Uterus (tissue), 4 donors: ENCODE data around the gene SHISAL1. TPM values are rescaled to one million over a fixed set of nuclear protein-coding genes. Genes with fewer than 3 reads are reported as not detected.

Source experiments
- DNase-seq, 2 donors: peaks; one replicate each; pipeline ENCODE4 v3.0.0-alpha.2; 2019 to 2020
- H3K27ac ChIP-seq, 2 donors: fragments of 200-600 bp; sonication (generic); 1 replicate in 1 of 2; 2 replicates in 1 of 2; pipeline ENCODE4 v1.5.1; 2016 to 2018
- H3K27me3 ChIP-seq, 2 donors: fragments of 200-600 bp; sonication (generic); one replicate each; pipeline ENCODE4 v1.5.1; 2018 to 2019; ENCODE audit warnings: control low read depth in 1 of 2
- H3K36me3 ChIP-seq, 2 donors: fragments of 200-600 bp; sonication (generic); one replicate each; pipeline ENCODE4 v1.5.1; 2019; ENCODE audit warnings: control low read depth in 1 of 2
- H3K4me1 ChIP-seq, 2 donors: fragments of 200-600 bp; sonication (generic); one replicate each; pipeline ENCODE4 v1.5.1; 2018 to 2019; ENCODE audit warnings: control low read depth in 1 of 2
- H3K4me3 ChIP-seq, 2 donors: fragments of 200-600 bp; sonication (generic); 1 replicate in 1 of 2; 2 replicates in 1 of 2; pipeline ENCODE4 v1.5.1; 2018 to 2019; ENCODE audit warnings: mild to moderate bottlenecking in 1 of 2
- H3K9me3 ChIP-seq, 2 donors: fragments of 200-600 bp; sonication (generic); one replicate each; pipeline ENCODE4 v1.5.1; 2019; ENCODE audit warnings: control low read depth in 1 of 2
- CTCF ChIP-seq, 4 experiments: fragments of 200-600 bp in 2 of 4; fragments of 450-650 bp in 2 of 4; sonication (generic) in 2 of 4; IDR thresholded peaks; one replicate each; pipeline ENCODE4 v1.5.1; 2016 to 2019; ENCODE audit warnings: antibody characterized with exemption in 4 of 4, mild to moderate bottlenecking in 2 of 4, moderate library complexity in 1 of 4
- POLR2A ChIP-seq, 2 donors: fragments of 450-650 bp; IDR thresholded peaks; one replicate each; pipeline ENCODE4 v1.6.1; 2016; ENCODE audit warnings: antibody characterized with exemption in 2 of 2, mild to moderate bottlenecking in 1 of 2, moderate library complexity in 1 of 2
- intact Hi-C: fragments of 100-400 bp; cut with DNase I; formaldehyde crosslinking; loops from one replicate; pipeline ENCODE4 v1.15.1; 2023; ENCODE audit warnings: low total_unique reads
- total RNA-seq, 4 donors: library from RNA; depleted of rRNA in 3 of 4; stranded (reverse); fragments of >200 nt in 3 of 4; gene quantifications; one replicate each; pipeline versions ENCODE4 v1.1.0 to v1.2.4, GENCODE V29; 2014 to 2023
- donor health status: DM: yes; HTN: yes; CAD: no.

Gene SHISAL1
- total RNA-seq, 4 donors from 2014 or later: 4.7 to 44.2 (median 22.9) TPM

- TF ChIP-seq POLR2A (IDR thresholded peaks at IDR 0.05) (no peak), CTCF (IDR thresholded peaks at IDR 0.05) (no peak)
These were observed 15.2 kb downstream of the SHISAL1 start for GRCh38 chr22:44297470-44298061.

GRCh38 chr22:44295406-44295805, 17.3 kb downstream of the SHISAL1 start:
- no peaks in the 10 kb centered on the region for H3K36me3 ChIP-seq
- H3K4me3 ChIP-seq: no peak overlapping the region
- intact Hi-C loops: no loop called here
- H3K27me3 ChIP-seq: no peaks in the 10 kb centered on the region
- peaks cover 16 to 21% of the 10 kb centered on the region in 2 donors for H3K4me1 ChIP-seq
- no peak for DNase-seq
- H3K9me3 ChIP-seq: no peaks in the 10 kb centered on the region
- no peak overlapping the region for H3K27ac ChIP-seq
- no peak for TF ChIP-seq POLR2A (IDR thresholded peaks at IDR 0.05)

More at GRCh38 chr22:44297470-44298061, 15.2 kb downstream of the SHISAL1 start:
- H3K27me3 ChIP-seq: no peaks in the 10 kb centered on the region
- H3K36me3 ChIP-seq: no peaks in the 10 kb centered on the region
- peak overlapping the region; percentile 71 to 88 for H3K27ac ChIP-seq
- peaks cover 5 to 9% of the 10 kb centered on the region in 2 donors for H3K4me1 ChIP-seq
- no peaks in the 10 kb centered on the region for H3K9me3 ChIP-seq
- intact Hi-C loops: no loop called here
- no peak overlapping the region for H3K4me3 ChIP-seq
- no peak for DNase-seq

GRCh38 chr22:44293876-44294275, 18.9 kb downstream of the SHISAL1 start:
- H3K27ac ChIP-seq: peak overlapping the region; percentile 77 to 85
- H3K4me3 ChIP-seq: no peak overlapping the region
- H3K27me3 ChIP-seq: no peaks in the 10 kb centered on the region
- intact Hi-C loops: no loop called here
- H3K36me3 ChIP-seq: no peaks in the 10 kb centered on the region
- TF ChIP-seq CTCF (IDR thresholded peaks at IDR 0.05) (no peak), POLR2A (IDR thresholded peaks at IDR 0.05) (no peak)
- H3K4me1 ChIP-seq: peaks cover 21 to 24% of the 10 kb centered on the region in 2 donors
- no peaks in the 10 kb centered on the region for H3K9me3 ChIP-seq
- no peak for DNase-seq

GRCh38 chr22:44293034-44293433, 19.7 kb downstream of the SHISAL1 start:
- TF ChIP-seq CTCF (IDR thresholded peaks at IDR 0.05): no peak
- peak overlapping the region; percentile 77 to 85 for H3K27ac ChIP-seq
- H3K27me3 ChIP-seq: no peaks in the 10 kb centered on the region
- intact Hi-C loops: no loop called here
- no peaks in the 10 kb centered on the region for H3K36me3 ChIP-seq
- no peak for DNase-seq
- peaks cover 18 to 23% of the 10 kb centered on the region in 2 donors for H3K4me1 ChIP-seq
- H3K9me3 ChIP-seq: no peaks in the 10 kb centered on the region
- H3K4me3 ChIP-seq: no peak overlapping the region

- Histone ChIP-seq H3K27ac (peak overlapping the region; percentile 77 to 85), H3K36me3 (no peaks in the 10 kb centered on the region), H3K27me3 (no peaks in the 10 kb centered on the region), H3K9me3 (no peaks in the 10 kb centered on the region), H3K4me1 (peaks cover 19% of the 10 kb centered on the region in 2 donors), H3K4me3 (no peak overlapping the region)
- no peak for DNase-seq
- TF ChIP-seq CTCF (IDR thresholded peaks at IDR 0.05) (no peak), POLR2A (IDR thresholded peaks at IDR 0.05) (no peak)
- intact Hi-C loops: no loop called here
These were observed 20.2 kb downstream of the SHISAL1 start for GRCh38 chr22:44292521-44292920.
